ENCODE data around the gene LRPAP1. TPM values are rescaled to one million over a fixed set of nuclear protein-coding genes. Genes with fewer than 3 reads are reported as not detected.

Gene LRPAP1
- total RNA-seq, 2 donors from 2014 or later, result 226 to 312 TPM

DNA sequence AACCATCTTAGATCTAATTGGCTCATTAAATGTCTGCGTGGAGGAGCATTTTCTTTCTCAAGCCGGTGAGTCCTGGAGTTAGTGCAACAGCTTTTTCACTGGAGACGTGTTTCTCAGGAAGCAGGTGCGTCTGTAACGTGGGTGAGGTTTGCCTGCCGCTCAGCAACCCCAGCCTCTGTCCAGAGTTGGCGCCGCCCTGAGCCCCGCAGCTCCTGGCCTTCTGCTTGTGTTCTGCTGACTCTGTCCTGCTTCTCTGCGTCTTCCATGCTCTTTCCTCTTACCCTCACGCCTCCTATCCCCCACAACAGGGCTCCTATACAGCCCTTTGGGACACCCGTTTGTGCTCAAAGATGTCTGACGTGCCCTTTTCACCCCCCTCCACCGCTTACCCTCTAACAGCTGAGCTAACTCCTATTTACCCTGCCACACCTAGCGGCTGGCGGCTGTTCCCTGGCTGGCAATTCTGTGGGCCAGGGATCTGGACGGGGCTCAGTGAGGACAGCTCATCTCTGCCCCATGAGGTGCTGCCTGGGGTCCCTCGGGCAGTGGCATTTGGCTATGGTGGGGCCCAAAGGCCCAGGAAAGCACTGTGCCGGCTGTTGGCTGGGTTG is 50.3 kb downstream of the LRPAP1 start:
- ATAC-seq (no peak), DNase-seq (no peak)
- intact Hi-C loops (cut with DNase I), result no loop called here

DNA sequence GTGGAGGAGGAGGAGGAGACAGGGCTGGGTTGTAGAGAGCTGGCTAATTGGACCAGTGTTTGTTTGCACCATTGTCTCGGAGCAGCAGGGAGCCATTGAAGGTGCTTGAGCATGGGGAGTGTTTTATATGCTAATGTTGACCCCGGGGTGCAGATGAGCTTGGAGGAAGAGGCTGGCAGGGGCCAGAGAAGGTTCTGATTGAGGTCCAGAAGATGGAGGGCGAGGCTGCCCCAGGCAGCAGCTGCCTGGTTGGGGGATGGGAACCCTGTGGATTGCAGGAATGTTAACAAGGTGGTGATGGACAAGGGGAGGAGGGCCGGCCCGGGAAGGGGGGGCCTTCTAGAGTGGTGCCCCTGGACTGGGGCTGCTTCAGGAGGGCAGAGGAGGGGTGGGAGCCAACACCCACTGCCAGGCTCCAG is 51.1 kb downstream of the LRPAP1 start:
- ATAC-seq (no peak), DNase-seq (no peak)
- intact Hi-C loops (cut with DNase I), result no loop called here

DNA sequence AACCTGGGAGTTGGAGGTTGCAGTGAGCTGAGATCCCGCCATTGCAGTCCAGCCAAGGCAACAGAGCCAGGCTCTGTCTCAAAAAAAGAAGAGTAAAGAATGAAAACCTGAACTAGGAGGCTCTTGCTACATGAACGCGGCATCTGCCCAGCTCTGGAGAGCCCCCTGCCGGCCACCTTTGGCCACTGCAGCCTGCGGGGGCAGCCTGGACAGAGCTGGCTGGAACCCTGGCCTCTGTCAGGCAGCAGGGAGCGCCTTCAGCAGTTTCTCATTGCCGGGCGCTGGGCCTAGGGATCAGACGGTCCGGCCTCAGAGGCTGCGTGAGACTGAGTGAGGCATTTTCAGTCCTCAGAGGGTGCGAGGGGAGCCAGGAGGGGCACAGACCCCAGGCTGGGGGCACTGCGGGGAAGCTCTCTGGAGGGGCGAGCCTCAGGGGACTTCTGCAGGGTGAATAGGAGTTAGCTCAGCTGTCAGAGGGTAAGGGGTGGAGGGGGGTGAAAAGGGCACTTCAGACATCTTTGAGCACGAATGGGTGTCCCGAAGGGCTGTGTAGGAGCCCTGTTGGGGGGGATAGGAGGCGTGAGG is 51.6 kb downstream of the LRPAP1 start:
- DNase-seq (peak; percentile 73), ATAC-seq (peak; percentile 19)
- intact Hi-C loops (cut with DNase I), result no loop called here

DNA sequence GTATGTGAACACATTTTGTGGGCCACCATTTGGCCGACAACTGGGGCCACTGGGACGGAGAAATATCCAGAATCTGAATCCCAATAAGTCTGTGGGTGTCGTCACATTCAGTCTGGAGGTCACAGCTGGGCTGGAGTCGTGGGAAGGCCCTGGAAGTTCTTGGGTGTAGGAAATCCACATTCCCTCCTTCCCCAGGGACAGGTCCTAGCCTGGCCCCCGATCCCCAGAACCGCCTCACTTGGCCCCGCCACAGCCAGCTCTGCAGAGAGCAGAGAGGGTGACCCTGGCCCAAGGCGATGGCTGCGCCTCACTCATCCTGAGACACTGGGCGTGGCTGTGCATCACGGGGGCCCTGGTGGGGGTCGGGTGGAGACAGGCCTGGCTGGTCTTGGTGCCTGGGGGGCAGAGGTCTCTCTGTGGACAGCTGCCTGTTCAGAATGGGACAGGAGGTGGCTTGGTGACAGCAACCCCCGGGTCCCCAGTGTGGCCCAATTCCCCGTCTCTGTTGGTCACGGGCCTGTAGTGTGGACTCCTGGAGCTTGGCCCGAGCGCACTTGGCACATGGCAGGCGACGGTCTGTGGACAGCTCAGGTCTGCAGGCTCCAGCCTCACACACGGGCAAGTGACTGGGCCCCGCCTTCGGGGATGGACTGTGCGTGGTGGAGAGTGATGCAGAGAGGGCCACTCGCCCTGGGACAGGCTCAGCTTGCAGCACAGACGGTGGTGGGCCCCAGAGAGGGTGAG is 52.7 kb downstream of the LRPAP1 start:
- DNase-seq, result no peak
- peak in 1 of 2 donors; percentile 9 for ATAC-seq
- intact Hi-C loops (cut with DNase I), result loop anchor here in 1 of 2 donors (5.0 kb wide), 1 partner anchor 48 kb away; no protein-coding TSS in a partner anchor

DNA sequence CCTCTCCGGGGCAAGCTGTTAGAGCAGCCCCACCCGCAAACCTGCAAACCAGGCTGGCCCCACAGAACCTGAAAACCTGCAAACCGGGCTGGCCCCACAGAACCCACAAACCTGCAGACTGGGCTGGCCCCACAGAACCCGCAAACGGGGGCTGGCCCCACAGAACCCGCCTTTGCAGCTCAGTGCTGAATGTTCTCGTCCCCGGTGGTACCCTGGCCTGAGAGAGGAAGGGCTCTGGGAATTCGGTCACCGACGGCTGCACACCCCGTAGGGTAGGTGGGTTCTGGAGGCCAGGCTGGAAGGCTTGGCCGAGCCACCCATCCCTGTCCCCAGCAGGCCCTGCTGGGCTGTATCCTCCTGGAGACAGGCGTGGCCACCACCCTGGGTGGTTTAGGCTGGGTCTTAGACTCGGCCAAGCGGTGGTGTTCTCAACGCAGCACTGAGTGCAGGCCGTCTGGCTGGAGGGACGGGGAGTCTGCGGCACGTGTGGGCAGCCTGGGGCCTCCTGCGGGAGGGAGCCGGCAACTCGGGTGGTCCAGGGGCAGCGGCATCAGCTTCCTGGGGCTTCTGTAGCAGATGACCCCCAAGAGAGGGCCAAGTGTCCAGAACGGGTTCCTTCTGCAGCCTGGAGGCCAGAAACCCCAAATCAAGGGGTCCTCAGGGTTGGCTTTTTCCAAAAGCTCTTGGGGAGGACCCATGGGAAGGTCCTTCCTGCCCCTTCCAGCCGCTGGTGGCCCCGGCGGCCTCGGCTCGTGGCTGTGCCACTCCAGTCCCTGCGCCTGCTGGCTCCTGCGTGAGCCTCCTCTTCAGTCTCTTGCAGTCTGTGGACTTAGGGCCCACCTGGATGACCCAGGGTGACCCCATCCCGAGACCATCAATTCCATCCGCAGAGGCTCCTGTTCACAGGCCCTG is 53.5 kb downstream of the LRPAP1 start:
- ATAC-seq (no peak), DNase-seq (no peak)
- intact Hi-C loops (cut with DNase I), result loop anchor here in 1 of 2 donors (5.0 kb wide), 1 partner anchor 49 kb away; no protein-coding TSS in a partner anchor

DNA sequence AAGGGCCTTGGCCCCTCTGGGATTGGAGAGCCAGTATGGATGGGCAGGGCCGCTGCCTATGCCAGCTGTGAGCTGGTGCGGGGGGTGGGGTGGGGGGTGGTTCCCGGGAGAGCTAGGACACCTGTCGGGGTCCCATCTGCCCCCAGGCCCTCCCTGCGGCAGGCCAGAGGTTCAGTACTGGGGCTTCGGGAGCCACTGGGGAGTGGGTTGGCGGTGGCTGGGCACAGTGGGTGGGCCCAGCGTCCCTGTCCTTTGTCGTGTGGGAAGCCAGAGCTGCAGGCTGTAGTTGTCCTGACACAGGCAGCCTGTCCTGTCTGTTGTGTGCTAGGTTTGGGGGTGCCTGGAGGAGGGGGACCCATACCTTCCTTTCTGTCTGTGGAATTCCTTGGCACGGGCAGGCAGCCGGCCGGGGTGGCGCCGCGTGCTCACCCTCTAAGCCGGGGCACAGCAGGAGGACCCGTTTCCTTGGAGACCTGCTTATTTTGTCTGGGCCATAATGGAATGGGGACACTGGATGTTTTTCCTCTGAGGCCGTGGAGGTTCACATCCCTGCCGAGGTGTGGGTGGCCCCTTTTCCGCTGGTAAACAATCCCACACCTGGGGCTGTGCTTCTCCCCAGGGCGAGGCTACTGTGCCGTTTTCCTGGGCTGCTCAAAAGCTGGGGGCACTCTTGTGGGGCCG is 54.3 kb downstream of the LRPAP1 start:
- no peak for ATAC-seq
- intact Hi-C loops (cut with DNase I), result loop anchor here in 1 of 2 donors (5.0 kb wide), 1 partner anchor 49 kb away; no protein-coding TSS in a partner anchor
- DNase-seq, result no peak

DNA sequence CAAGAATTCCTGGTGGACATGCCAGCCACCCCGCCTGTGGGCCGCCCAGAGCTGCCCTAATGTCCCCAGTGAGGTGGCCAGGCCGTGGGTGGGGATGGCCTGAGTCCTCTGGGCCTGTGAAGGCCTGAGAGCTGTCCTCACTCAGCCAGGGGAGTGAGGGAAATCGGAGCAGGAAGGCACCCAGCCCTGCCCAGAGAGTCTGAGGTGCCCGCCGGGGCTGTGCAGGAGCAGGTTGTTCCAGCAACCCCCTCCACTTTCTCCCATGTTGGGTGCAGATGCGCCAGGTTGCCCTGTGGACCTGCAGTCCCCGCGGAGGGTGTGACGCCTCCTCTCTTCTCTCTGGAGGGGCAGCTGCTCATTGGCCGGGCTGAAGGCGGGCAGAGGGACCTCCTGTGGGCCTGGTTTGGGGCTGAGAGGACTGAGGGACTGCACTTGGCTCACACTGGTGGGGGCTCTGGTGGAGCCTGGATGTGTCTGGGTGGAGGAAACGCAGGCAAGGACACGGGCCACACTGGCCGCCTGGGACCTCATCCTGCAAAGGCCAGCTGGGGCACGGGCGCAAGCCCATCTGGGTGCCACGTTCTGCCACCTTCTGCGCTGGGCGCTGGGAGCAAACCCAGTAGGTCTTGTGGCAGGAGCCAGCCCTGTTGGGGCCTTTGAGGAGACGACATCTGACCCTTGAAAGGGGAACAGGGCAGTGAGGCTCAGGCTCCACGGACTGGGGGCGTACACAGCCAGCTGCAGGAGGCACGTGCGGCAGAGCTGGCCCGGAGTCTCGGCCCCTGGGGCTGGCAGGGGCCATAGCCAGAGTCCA is 55.1 kb downstream of the LRPAP1 start:
- intact Hi-C loops (cut with DNase I), result loop anchor here in 1 of 2 donors (5.0 kb wide), 1 partner anchor 50 kb away; no protein-coding TSS in a partner anchor
- DNase-seq, result no peak

DNA sequence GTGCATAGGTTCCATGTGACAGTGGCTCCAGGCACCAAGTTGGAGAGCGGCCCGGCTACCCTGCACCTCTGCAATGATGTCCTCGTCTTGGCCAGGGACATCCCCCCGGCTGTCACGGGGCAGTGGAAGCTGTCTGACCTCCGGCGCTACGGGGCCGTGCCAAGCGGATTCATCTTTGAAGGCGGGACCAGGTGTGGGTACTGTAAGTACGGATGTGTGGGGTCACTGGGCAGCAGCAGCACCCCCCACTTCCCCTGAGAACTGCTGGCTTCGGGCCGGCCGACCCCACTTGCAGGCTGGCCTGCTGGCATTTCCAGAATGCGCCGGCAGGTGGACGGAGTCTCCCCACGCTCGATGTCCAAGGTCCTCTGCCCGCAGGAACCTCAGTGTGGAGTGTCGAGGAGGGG is 55.9 kb downstream of the LRPAP1 start:
- no peak for ATAC-seq
- DNase-seq, result peak; percentile 22
- intact Hi-C loops (cut with DNase I), result loop anchor here in 1 of 2 donors (5.0 kb wide), 1 partner anchor 51 kb away; no protein-coding TSS in a partner anchor

More for the DNA sequence above, 55.1 kb downstream of the LRPAP1 start:
- ATAC-seq, result no peak

DNA sequence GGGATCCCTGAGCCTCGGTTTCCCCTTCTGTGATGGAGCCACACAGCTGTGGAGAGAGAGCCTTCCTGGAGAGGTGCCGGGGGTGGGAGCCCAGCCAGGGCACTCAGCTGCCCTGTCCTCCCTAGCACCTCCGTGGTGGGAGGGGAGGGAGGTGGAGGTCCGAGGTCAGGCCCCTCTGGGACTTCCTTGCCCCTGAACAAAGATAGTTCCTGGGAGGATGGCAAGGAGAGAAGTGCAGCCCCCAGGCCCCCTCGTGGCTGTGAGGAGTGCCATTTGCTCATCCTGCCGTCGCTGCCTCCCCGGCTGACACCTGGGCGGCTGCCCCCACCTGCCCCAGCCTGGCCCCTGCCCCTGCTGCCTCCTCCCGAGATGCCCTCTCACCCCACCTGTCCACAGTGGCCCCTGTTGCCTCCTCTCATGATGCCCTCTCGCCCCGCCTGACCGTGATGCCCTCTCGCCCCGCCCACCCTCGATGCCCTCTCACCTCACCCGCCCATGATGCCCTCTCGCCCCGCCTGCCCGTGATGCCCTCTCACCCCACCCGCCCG is 56.4 kb downstream of the LRPAP1 start:
- DNase-seq (no peak), ATAC-seq (no peak)
- intact Hi-C loops (cut with DNase I), result loop anchor here in 1 of 2 donors (5.0 kb wide), 1 partner anchor 52 kb away; no protein-coding TSS in a partner anchor

DNA sequence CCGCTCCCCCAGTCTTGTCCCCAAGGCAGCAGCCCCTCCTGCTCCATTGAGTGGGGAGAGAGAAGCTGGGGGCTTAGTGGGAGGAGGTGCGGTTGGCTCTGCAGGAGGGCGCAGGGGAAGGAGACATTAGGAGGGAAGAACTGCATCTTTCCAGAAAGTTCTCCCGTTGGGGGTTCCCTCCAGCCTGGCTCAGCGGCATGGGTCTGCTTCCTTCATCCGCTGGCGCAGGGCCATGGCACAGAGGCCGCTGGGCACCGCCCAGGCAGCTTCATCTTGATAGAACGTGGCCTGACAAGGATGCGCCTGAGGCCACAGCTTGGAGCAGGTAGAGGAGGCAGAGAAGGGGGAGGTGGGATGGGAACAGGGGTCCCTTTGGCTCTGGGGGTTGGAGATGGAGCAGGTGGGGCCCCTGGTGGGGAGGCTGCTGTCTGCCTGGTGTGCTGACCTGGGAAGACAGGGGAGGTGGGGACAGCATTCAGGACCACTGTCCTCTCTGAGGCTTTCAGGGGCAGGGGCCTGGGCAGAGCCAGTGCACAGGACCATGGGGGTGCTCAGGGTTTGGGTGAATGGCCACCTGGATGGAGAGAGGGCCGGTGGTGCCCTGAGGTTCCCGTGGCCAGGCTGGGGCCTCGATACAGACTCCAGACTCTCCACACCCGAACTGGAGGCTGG is 57.0 kb downstream of the LRPAP1 start:
- DNase-seq (no peak), ATAC-seq (no peak)
- intact Hi-C loops (cut with DNase I), result loop anchor here in 1 of 2 donors (5.0 kb wide), 1 partner anchor 52 kb away; no protein-coding TSS in a partner anchor

DNA sequence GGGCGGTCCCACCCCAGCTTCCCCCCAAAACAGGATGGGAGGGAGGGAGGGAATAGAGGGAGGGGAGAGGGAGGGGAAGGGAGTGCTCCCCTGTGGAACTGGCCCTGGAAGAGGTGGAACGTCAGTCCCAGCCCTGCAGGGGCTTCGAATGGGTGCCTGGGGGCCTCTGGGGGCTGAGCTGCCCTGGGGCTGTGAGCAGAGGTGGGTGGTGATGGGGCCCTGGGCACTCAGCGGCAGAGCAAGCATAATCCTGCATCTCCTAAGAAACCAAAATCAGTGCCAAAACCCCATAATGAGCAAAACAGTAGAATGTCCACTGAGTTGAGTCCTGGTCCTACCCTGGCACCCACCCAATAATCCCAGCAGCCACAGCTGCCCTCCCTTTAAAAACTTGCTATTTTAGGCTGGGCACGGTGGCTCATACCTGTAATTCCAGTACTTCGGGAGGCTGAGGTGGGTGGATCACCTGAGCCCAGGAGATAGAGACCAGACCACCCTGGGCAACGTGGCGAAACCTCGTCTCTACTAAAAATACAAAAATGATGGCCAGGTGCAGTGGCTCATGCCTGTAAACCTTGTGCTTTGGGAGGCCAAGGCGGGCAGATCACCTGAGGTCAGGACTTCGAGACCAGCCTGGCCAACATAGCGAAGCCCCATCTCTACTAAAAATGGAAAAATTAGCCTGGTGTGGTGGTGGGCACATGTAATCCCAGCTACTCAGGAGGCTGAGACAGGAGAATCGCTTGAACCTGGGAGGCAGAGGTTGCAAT is 58.0 kb downstream of the LRPAP1 start:
- no peak for DNase-seq
- intact Hi-C loops (cut with DNase I), result no loop called here
- no peak for ATAC-seq

DNA sequence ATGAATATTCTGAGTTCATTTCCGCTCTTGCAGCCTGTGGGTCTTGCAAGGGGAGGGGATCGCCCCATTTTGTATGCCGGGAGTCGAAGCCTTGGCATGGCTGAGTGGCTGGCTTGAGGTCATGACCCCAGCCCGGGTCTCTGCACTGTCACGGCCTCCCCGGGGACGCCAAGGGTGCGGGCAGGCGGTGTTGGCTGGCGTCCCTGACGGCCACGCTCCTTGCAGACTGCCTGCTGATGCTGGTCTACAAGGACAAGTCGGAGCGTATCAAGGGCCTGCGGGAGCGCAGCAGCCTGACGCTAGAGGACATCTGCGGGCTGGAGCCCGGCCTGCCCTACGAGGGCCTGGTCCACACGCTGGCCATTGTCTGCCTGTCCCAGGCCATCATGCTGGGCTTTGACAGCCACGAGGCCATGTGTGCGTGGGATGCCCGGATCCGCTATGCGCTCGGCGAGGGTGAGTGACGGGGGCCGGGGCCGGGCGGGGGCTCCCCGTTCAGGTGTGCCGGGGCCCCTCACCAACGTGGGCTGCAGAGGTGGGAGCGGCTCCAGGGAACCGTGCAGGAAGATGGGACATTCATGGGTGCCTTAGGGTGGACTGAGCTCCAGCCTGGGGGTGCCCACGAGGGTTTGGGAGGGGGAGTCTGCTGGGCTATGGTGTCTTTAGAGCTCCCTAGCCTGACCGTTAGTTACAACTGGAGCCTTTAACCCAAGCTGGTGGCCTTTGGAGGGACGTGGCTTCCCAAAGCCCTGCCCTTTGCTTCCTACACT is 58.9 kb downstream of the LRPAP1 start:
- DNase-seq (peak; percentile 16), ATAC-seq (no peak)
- intact Hi-C loops (cut with DNase I), result no loop called here

DNA sequence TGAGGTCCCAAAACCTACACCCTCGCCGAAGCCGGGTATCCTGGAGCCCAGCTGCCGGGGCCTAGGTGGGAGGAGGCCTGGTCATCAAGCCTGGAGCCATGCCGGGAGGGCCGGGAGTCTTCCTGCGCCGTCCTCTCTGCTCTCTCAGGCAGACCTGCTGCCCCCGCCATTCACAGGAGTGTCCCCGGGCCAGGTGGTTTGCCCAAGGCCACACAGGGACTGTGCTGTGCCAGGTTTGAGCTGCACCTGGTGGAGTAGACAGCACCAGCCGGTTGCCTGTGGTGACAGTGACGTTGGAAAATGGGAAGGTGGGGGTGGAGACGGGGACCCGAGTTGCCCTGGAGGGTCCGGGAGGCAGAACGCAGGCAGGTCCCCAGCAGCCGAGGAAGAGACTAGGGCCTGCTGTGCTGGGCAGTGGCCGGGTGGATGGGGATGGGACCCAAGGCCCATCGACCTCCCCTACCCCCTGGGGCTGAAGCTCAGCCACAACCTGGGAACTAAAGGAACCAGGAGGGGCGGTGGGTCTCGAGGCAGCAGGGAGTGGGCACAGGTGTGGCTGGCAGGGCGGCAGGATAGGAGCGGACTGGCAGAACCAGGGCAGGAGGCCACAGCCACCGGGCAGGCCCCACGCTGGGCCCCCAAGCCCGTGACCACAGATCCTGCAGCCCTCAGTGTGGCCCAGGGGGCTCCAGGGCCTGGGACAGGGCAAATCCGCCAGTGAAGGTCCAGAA is 59.6 kb downstream of the LRPAP1 start:
- no peak for ATAC-seq
- intact Hi-C loops (cut with DNase I), result no loop called here
- no peak for DNase-seq

DNA sequence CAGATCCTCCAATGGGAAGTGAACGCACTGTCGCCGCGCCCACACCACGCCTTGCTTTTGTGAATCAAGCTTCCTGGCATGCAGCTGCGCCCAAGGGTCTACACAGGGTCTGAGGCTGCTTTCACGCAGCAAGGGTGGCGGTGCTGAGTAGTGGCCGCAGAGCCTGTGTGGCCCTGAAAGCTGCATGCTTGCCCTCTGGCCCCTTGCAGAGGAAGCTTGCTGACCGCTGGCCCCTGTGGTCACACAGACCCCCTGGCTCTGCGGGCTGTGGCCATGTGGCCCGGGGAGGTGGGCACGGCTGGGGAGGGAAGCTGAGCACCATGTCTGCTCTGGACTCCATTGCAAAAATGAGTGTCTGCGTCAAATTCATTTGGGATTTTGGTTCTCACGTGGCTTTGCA is 60.3 kb downstream of the LRPAP1 start:
- DNase-seq, result no peak
- ATAC-seq, result no peak
- intact Hi-C loops (cut with DNase I), result no loop called here
